GM23248 (cell line): ENCODE measurements around the gene HUS1B.

Experiments
- EZH2 ChIP-seq: fragments of 200-600 bp; sonication (generic); IDR thresholded peaks from 2 replicates; pipeline ENCODE4 v1.6.1; 2018; ENCODE audit warnings: antibody characterized with exemption, mild to moderate bottlenecking; ENCODE audit not compliant: insufficient read depth, poor library complexity, severe bottlenecking
- EZH2phosphoT487 ChIP-seq: fragments of 200-600 bp; sonication (generic); IDR thresholded peaks from 2 replicates; pipeline ENCODE4 v1.6.1; 2018; ENCODE audit warnings: antibody characterized with exemption, moderate library complexity, mild to moderate bottlenecking, low read depth; ENCODE audit not compliant: insufficient read depth

GRCh38 chr6:680251-680650 is 23.4 kb upstream of the HUS1B start:
- TF ChIP-seq EZH2 (no peak), EZH2phosphoT487 (no peak)
